HFF-Myc (cell line): ENCODE measurements around the gene PPM1N.
A peak's percentile ranks its signal among the peaks of the same experiment; 100 is the strongest.

ENCODE experiments used
- DNase-seq: peaks from one replicate; pipeline ENCODE4 v3.0.0-alpha.2; 2011; ENCODE audit warnings: low read depth; ENCODE audit errors: extremely low read depth
- H3K4me3 ChIP-seq: replicated peaks from 2 replicates; pipeline ENCODE4 v1.5.1; 2011; ENCODE audit warnings: low read depth, mild to moderate bottlenecking, control low read depth, low read length
- TF ChIP-seq, protein P1 (sequence below): IDR thresholded peaks from 2 replicates; pipeline ENCODE4 v1.5.1; 2012; ENCODE audit warnings: mild to moderate bottlenecking, low read depth, low read length, control low read depth; ENCODE audit errors: missing control alignments

The PPM1N gene

DNA sequence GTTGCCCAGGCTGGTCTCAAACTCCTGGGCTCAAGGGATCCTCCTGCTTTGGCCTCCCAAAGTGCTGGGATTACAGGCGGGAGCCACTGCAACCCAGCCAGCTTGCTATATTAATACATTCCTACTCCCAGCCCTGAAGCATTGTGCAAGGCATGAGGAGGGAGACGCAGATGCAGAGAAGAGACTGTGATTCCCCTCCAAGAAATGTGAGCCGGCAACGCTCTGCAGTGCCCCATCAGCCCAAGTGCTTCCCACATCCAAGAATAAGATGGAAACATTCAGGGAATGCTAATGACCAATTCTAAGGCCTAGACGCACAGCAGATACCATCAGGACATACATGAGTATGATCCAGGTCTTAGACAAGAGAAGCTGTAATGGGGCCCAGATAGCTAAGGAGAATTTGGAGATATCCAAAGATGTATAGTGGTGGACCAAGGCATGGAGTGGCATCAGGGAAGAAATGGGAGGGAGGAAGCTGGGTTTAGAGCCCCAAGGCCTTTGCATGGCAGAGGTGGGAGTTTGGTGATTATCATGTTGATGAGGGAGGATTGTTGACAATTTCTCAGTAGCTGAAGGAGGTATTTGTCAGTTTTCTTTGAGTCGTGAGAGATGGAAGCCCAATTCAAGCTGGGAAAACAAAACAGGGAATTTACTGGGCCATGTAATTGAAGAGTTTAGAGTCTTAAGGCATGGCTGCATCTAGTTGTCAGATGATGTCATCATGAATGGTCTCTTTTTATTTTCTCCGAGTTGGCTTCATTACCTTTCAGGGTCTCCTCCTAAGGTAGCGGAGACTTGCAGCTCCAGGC, 2.9 kb downstream of the PPM1N start:
- H3K4me3 ChIP-seq: no peak overlapping the region
- TF ChIP-seq, protein P1, sequence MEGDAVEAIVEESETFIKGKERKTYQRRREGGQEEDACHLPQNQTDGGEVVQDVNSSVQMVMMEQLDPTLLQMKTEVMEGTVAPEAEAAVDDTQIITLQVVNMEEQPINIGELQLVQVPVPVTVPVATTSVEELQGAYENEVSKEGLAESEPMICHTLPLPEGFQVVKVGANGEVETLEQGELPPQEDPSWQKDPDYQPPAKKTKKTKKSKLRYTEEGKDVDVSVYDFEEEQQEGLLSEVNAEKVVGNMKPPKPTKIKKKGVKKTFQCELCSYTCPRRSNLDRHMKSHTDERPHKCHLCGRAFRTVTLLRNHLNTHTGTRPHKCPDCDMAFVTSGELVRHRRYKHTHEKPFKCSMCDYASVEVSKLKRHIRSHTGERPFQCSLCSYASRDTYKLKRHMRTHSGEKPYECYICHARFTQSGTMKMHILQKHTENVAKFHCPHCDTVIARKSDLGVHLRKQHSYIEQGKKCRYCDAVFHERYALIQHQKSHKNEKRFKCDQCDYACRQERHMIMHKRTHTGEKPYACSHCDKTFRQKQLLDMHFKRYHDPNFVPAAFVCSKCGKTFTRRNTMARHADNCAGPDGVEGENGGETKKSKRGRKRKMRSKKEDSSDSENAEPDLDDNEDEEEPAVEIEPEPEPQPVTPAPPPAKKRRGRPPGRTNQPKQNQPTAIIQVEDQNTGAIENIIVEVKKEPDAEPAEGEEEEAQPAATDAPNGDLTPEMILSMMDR: no peak
- no peak for DNase-seq

DNA sequence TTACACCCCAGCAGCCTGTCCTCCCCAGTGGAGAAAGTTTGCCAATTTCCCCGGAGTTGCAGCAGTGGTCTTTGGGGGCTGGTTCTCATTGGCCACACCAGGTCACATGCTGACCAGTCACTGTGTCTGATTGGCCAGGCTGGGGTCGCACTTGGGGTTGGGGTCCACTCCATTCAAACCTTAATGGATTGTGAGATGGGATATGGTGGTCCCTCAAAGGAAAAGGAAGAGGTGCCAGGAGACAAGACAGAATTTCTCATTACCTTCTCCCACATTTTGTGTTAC, 3.4 kb downstream of the PPM1N start:
- TF ChIP-seq, protein P1: no peak
- DNase-seq: no peak
- no peak overlapping the region for H3K4me3 ChIP-seq

DNA sequence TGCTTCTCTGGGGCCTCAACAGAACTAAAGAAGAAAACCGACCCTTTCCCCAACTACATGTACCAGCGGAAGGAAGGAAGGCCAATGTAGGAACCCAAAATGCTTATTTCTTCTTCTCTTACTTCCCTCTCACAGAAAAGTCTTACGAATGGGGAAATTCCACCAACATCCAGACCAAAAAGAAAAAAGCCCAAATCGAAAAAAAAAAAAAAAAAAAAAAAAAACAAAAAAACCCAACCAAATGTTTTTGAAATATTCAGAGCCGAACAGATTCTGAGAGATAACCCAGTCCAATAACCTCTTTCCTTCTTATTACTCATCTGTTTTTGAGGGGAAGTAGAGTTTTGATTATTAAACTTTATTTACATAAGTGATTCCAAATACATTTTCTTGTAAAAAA, 3.9 kb downstream of the PPM1N start:
- no peak overlapping the region for H3K4me3 ChIP-seq
- DNase-seq: no peak
- TF ChIP-seq, protein P1: no peak

DNA sequence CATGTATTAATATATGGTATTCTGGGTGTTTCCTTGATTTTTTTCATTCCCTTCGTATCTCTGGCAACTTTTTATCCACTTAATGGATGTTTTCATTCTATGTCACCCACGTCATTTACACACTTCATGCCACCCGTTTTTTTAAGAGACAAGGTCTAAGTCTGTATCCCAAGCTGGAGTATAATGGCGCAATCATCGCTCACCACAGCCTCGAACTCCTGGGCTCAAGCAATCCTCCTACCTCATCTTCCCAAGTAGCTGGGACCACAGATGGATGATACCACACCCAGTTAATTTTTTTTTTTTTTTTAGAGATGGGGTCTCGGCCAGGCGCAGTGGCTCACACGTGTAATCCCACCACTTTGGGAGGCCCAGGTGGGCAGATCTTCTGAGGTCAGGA, 5.7 kb downstream of the PPM1N start:
- H3K4me3 ChIP-seq: no peak overlapping the region
- TF ChIP-seq, protein P1: no peak
- no peak for DNase-seq

DNA sequence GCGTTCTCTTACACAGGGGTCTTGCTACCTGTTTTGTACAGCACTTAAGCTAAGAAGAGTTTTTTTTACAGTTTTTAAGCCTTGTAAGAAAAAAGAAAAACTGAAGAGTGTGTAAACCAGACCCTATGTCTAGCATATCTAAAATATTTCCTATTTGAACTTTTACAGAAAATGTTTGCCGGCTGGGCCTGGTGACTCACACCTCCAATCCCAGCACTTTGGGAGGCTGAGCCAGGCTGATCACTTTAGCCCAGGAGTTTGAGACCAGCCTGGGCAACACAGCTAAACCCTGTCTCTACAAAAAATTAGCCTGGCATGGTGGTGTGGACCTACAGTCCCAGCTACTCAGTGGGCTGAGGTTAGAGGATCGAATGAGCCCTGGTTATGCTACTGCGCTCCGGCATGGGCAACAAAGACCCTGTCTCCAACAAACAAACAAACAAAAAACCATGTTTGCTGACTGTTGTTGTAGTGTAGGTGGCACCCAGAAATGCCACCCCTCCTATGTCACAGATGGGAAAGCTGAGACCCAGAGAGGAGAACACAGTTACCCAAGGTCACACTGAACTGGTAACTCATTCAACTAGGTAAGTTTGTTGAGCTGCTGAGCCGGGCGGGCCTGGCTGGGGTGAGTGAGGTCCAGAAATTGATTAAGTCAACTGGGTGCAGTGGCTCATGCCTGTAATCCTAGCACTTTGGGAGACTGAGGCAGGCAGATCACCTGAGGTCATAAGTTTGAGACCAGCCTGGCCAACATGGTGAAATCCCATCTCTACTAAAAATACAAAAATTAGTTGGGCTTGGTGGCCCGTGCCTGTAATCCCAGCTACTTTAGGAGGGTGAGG, 7.1 kb downstream of the PPM1N start:
- TF ChIP-seq, protein P1: no peak
- DNase-seq: no peak
- no peak overlapping the region for H3K4me3 ChIP-seq

DNA sequence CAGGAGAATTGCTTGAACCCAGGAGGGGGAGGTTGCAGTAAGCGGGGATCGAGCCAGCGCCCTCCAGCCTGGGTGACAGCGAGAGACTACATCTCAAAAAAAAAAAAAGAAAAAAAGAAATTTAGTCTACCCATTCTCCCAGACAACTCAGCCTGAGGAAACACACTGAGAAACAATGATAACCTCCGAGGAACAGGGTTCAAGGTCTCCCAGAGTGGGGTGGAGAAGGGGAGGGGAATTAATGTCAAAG, 7.7 kb downstream of the PPM1N start:
- H3K4me3 ChIP-seq: peak overlapping the region; percentile 99
- DNase-seq: no peak
- TF ChIP-seq, protein P1: no peak
